NCI-H526 treated with DMSO at 0.1 percent for 48 hours (cell line): ENCODE measurements around the gene NOP16.

Experiments
- DNase-seq: peaks from one replicate; lab custom pipeline; 2025; lab: John Stamatoyannopoulos, UW

NOP16 gene

DNA sequence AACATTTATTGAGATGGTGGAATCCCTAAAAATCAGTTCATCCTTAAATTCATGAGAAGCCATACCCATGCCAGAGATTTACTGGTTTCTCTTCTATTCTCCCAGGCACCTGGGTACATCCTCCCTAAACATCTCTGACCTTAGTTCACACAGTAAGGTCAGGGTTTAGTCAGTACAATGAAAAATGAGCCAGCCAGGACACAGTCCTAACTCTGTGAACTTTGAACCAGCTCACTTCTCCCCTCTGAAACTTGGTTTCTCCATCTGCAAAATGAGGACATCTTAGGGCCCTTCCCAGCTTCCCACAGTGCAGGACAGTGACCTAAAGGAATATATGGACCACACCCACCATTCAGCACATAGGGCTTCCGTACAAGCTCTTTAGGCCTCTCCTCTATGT lies 1.9 kb downstream of the NOP16 start:
- DNase-seq: no peak

DNA sequence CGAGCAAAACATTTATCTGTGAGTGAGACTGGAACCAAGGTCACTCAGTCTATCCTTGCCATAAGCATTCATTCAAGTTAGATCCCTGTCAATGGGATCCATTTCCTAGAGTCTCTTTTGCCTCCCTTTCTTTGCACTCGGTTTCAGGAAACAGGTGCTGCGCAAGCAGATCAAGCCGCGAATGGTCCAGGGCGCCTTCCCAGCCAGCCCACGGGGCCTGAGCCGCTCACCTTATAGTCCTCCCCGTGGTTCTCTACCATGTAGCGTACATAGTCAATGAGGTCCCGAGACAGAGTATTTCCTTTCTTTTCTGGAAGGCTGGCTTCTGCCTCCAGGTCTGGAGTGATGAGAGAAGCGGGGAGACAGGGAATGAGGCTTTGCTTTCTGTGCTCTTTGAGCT lies 3.4 kb downstream of the NOP16 start:
- DNase-seq: no peak

DNA sequence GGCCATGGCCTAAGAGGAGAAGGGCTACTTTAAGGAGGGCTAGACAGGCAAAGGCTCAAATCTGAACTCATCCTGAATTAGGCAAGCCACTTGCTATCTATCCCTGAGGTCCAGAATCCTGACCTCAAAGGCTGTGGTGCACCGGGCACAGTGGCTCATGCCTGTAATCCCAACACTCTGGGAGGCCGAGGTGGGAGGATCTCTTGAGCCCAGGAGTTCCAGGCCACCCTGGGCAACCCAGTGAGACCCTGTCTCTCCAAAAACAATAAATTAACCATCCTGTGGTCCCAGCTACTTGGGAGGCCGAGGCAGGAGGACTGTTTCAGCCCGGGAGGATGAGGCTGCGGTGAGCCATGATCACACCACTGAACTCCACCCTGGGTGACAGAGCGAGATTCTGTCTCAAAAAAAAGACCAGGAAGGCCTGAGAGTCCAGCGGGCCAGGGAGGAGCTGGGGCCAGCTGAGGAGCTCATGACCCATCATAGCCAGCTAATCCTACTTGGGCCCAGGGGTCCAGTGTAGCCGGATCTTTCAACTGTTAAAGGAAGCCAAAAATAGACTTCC lies 4.0 kb downstream of the NOP16 start:
- DNase-seq: no peak

DNA sequence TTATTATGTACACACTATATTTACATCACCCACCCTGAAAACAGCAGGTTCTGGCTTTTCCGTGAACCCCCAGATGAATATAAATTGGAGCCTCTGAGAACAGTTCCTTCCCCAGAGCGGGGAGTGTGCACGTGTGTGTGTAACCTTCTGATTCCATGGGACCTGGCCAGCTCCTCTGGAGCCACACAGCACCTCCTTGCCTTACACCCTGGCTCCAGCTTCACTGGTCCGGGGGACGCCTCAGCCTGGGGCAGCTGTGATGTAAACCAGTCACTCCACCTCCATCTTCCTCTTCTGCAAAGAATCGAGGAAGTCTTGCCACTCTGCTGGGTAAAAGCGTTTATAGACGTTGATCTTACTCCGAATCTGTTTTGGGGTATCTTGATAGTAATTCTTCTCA lies 4.4 kb downstream of the NOP16 start:
- no peak for DNase-seq

DNA sequence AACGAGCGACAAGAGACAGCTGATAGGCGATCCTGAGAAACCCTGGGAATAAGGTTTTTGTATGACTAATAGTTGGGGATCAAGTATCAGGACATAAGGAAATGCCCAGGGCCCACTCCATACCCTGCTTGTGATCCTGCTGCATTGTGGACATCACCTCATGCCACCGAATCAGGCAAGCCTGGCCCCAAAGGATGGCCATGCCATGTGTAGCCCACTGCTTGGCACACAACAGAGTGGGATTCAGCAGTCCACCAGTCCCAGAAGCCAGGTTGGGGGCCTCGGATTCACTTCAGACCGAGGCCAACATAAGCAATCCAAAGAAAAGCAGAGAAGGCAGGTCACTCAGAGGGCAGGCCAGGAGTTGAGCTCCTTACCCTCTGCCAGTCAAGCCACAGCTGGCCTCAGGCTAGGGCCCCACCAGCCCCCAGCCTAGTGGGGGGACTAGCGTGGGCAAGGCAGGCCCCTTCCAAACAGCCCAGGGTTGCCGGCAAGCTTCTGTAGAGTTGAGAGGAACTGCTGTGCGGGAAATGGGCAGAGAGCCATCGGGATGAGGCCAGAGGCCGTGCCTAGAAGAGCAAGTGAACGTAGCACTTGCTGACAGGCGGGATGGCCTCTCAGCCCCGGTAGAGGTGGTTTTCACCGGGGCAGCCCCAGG lies 5.0 kb downstream of the NOP16 start:
- no peak for DNase-seq

DNA sequence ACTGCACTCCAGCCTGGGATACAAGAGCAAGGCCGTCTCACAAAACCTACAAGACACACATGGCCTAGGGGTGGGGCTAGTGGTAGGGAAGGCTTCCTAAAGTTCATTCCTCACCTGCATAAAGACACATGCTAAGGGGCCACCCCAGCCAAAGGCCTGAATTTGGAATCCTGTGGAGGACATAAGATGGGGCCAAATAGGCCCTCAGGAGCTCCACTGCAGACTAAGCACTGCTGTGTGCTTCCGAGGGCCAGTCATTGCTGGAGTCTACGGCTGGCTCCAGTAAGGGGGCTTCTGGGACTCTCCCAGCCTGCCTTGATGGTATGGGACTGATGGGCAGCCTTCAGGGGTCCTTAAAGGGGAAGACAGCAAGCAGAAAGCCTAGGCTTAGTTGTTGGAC lies 5.7 kb downstream of the NOP16 start:
- DNase-seq: no peak

DNA sequence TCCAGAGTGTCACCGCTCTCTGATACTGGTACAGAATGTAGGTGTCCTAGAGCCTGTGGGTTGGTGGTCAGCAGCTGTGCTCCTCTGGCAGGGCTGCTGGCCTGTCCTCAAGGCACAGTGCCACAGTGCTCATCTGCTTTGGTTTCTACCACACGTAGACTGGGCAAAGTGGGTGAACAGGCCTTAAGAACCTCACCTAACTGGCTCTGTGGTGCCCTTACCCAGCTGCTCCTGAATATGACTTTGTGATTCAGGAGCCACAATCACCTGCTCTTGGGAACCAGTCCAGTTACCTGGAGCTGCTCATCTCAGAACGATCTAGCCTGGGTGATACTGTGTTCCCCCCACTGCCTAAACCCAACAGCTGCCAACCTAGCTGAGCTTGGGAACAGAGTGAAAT lies 6.4 kb downstream of the NOP16 start:
- no peak for DNase-seq

DNA sequence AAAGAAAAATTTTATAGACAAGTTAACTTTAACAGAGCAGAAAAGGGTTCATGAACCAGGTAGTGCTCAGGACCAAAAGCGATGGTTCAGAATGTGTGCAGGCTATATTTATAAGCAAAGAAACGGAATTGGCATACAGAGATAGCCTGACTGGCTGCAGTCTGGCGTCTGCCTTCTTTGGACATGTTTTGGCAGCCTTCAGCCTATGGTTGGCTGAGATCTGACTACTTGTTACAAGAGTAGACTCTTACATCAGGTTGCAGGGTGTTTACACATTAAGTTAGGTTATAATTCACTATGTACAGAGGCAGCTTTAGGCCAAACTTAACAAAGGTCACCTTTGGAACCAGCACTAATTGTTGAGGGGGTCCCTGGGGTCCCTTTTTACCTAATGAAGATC lies 7.0 kb downstream of the NOP16 start:
- DNase-seq: no peak

DNA sequence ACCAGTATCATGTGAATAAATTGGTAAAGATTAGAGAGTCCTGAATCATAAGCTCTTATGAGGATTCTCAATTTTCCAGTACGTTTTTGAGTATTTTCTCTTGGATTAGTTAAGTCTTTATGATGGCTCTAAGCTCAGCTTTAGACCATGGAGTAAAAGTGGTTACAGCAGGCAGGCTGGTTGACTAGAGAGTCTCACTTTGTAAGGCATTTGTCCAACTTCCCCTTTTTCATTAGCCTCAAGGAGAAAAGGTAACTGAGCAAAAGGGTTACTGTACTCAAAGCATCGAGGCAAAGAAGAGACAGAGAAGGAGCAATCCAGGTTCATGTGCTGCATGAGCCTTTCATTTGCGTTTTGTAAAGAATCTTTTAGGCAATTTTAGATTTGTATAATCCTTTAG lies 8.5 kb downstream of the NOP16 start:
- DNase-seq: no peak

DNA sequence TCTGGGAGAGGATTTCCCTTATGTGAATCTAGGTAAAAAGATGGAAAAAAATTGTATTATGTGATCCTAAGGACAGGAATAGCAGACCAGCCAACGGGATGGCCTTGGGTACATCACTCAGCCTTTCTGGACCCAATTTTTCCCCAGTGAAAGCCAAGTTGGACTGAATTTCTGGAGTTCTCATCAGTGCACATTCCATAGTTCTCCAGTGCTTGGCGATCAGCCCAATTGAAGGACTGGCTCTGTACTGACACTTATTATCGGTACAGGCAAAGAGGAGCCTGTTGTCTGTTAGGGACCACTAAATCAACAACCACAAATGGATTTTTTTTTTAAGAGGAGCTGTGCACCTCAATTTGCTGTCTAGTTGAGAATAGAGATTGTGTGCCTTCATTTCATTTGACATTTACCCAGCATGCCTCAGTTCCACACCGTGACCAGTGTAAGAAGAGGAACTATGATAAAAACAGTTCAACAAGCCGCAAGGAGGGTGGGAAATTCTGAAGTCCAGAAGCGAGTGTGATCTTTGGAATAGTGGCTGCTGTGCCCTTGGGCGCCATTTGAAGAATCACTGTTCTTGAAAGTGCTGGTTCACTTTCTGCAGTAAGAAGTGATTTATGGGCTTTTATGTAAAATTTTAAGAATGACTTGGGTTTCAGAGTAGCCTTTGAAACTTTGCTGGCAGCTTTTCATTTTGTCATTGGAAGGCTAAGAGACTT lies 15.1 kb downstream of the NOP16 start:
- no peak for DNase-seq

DNA sequence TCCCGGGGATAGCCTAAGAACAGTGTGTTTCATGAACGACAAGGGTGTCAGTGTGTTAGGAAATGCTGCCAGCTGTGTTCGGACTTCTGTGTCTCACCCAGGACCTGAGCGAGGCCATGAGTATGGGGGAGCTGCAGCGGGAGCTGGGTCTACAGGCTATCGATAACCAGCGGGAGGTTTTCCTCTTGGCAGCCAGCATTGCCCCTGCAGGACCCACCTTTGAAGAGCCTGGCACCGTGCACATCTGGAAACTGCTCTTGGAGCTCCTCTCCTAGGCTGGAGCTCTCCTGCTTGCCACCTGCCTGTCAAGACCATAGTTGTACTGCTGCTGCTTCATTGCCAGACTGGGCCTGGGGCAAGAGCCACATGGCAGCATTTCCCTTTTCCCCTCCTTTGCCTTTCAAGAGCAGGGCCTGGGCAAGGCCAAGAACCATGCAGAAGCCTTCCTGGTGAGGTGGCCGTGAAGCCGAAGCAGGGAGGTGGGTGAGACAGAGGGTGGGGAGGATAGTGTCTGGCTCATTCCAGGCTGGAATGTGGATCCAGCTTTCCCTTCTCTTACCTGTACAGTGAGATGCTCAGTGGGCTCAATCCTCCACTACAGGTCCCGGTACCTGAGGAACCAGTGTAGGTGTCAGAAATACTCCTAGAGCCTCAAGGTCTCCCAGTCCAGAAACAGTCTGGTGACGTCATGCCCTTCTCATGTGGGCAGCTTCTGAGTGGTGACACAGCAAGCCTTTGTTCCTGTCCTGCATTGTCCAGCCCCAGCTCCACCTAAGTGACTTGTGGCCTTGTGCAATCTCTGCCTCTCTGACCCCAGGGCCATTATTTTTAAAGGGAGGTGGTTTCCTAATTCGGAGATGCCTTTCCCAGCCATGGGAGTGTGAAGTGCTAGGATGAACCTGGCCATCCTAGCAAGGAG lies 16.5 kb downstream of the NOP16 start:
- no peak for DNase-seq

DNA sequence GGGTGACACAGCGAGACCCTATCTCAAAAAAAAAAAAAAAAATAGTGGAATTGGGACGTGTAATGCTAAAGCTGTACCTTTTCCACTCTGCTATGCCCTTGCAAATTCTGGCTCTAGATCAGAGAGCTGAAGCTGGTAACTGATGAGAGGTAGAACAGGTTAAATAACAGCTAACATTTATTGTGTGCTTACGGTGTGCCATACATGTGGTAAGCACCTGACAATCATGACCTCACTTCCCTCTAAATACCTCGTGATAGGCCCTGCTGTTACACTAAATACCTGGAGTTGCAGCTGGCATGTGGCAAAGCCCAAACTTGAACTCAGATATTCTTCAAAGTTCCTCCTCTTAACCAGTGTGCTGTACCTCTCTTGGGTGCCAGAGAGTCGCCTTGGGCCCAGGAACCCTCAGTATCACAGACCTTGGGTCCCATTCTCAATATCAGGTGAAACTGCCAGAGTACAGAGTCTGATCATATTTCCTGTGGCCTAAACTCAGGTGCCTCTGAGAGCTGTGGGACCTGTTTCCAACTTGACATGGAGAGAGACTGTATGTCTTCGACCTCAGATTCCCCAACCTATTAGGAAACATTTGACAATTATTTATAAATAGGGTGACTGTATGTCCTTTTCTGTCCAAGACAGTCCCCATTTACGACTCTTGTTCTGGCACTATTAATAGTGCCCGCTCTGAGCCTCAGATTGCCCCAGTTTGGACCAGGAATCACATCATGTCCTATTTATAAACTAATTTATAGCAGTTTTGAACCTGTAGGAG lies 18.3 kb downstream of the NOP16 start:
- no peak for DNase-seq

DNA sequence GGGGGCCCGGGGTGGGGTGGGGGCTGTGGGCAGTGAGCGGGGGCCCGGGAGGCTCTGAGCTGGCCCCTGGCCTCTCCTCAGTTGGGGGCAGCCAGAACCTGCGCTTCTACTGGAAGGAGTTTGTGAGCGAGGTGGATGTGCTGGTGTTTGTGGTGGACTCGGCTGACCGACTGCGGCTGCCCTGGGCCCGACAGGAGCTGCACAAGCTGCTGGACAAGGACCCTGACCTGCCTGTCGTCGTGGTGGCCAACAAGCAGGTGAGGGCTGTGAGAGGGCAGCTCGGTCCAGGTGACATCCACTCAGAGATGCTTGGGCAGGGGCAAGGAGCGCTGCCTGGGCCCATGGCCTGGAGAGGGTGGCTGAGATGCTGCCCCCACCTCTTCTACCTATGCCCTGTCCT lies 19.7 kb downstream of the NOP16 start:
- DNase-seq: no peak

DNA sequence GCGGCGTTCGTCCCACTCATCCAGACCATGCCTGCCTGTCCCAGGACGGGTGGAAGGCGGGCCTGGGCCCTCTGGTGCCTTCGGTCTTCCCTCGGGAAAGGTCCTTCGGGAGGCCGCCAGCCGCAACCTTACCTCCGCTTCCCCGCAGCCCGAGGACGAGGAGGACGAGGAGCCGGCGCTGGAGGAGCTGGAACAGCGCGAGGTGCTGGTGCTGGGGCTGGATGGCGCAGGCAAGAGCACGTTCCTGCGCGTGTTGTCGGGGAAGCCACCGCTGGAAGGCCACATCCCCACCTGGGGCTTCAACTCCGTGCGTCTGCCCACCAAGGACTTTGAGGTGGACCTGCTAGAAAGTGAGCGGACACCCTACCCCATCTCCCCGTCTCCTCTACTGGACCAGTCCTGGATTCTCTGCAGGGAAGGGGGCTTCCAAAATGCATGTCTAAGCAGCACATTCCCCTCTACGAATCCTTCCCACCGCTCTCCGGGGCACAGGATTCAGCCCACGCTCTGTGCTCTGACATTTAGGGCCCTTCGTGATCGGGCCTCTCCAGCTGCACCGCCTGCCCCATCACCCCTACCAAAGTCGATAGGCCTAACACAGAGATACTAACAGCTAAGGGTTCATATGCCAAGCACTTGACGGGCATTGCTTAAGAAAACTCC lies 22.0 kb downstream of the NOP16 start:
- DNase-seq: peak; percentile 6

DNA sequence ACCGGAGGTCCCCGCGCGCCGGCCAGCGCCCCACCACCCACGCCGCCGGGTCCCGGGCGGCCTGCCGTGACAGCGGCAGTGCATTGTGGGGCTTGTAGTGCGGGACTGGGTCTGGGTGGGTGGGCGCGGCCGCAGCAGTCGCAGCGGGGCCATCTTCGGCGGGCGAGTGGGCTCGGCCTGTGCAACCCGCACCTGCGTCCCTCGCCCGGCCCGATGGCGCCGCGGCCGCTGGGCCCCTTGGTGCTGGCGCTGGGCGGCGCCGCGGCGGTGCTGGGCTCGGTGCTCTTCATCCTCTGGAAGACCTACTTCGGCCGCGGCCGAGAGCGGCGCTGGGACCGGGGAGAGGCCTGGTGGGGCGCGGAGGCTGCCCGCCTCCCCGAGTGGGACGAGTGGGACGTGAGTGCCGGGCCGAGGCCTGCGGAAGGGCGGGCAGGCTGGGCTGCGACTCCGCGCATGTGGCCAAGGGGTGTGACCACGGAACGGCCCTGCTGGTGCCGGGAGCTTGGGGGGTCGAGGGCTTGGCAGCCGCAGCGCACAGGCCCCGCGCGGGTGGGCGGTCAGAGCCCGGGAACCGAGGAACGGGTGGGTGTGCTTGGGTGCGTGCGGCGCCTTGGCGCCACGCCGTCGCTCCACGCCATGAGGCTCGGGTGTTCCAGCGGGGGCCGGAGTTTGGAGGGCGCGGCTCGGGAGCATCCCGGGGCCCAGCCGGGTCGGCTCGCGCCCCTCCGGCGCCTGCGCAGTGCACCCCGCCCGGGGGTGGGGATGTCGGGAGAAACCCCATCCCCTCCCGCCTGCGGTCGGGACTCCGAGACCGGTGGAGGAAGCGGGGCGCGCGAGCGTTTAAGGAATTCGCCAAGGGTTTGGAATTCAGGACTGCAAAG lies 22.8 kb downstream of the NOP16 start, which contains the start of gene ARL10:
ARL10 (plus strand) TSS at position 137 of the 881 bp plus-strand sequence; CDS start at position 214, 77 bp downstream.
- DNase-seq: peak; percentile 5

DNA sequence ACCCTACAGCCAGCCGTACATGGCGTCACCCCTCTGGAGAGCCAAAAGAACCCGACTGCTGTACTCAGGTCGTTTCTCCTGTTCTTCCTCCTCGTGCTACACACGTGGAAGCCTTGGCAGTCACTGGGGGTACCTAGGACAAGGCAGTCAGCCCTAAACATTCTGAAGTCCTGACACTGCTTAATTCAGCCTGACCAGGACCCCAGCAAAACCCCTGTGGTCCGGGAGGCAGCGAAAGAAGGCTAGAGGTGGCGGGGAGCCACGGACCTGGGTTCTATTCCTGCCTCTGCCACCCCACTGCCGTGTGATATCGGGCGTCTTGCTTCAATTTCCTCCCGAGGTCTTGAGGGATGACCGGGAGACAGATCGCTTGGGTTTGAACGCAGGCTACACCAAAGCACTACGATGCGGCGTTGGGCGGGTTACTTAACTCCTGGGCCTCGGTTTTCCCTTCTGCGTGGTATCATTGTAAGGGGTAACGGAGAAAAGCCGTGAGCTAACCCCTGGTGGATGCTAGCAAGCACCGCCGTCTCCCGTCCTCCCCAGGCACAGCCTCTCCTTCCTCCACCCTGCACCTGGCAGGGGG lies 23.5 kb downstream of the NOP16 start:
- DNase-seq: no peak

DNA sequence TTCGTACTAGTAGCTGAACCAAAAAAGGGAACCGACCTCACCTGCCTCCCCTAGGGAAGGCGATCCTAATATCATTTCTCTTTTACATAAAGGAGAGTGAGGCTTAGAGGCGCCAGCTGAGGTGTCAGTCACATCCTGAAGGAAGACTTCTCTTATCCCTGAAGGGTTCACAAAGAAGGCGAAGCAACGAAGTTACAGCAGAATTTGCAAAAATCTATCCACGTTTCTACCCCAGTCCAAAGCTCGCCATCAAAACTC lies 26.2 kb downstream of the NOP16 start:
- DNase-seq: no peak

DNA sequence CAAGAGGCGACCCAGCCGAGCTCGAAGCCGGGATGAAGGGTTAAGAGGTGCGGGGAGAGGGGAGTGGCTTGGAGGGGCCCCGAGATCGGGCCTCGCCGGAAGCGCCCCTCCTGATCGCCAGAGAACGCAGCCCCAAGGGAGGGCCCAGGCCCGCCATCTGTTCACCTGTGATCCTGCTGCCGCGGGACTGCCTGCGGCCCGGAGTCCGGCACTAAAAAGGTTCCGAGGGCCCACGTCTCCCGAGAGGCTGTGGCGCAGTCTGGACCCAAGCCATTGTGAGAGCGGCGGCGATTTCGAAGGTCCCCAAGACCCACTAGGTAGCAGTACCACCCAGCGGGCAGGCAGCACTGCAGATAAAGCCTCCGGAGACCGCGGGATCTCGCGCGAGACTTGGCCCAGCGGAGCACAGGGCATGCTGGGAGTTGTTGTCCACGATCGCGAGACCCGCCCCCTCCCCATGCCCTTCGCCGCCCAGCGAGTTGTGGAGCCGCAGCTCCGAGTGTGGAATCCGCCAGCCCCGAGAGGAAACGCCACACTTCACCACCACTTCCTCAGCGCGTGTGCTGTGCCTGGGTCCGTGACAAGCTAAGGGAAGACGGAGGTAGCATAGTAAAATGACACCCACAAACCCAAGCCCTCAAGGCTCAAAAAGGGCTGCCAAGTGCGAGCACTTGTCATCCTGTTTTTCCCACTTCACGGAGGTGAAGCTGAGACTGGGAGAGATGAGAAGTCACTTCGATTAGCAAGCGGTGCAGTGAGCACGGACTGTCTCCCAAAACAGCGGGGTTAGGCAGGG lies 26.8 kb downstream of the NOP16 start, which contains the start of gene KIAA1191:
KIAA1191 (minus strand) TSS at position 328 of the 796 bp plus-strand sequence. CDS start 2,256 bp downstream, outside the sequence.
- peak; percentile 57 for DNase-seq

DNA sequence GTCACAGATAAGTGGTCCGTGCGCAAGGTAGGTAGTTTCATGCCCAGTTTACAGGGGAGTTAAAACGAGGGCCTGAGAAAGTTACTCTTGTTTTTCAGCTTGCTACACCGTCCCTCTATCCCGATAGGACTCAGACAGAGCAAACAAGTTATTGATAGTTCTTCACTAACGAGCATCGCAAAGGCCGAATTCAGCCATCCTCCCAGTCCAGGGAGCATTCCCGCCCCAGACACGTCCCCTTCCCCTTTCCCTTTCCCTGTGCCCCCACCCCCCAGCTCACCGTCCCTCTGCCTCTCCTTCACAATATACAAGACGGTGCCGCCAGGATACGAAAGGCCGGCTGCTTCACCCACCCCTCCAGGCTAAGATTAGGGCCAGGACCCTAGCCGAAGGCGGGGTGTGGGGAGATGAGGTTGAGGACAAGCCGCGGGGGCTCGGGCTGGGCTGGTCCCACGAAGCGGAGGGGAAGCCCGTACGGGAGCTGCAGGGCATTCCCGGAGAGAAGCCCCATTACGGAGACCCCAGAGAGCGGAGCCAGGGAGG lies 27.4 kb downstream of the NOP16 start:
- peak; percentile 15 for DNase-seq
